Thyroid gland (tissue), 4 donors: Measurements from ENCODE around the gene RPRD1B. TPM values are rescaled to one million over a fixed set of nuclear protein-coding genes. Genes with fewer than 3 reads are reported as not detected.

Experiments used
- DNase-seq, 2 donors: peaks; one replicate each; pipeline ENCODE4 v3.0.0-alpha.2; 2019
- H3K27ac ChIP-seq, 3 donors: fragments of 200-600 bp; sonication (generic); 1 replicate in 2 of 3; 2 replicates in 1 of 3; pipeline ENCODE4 v1.5.1; 2016 to 2019; ENCODE audit warnings: mild to moderate bottlenecking in 1 of 3, moderate library complexity in 1 of 3
- H3K27me3 ChIP-seq: fragments of 200-600 bp; sonication (generic); one replicate; pipeline ENCODE4 v1.5.1; 2019
- H3K36me3 ChIP-seq, 2 donors: fragments of 200-600 bp; sonication (generic); one replicate each; pipeline ENCODE4 v1.5.1; 2016 to 2019
- H3K4me1 ChIP-seq, 2 donors: fragments of 200-600 bp; sonication (generic); one replicate each; pipeline ENCODE4 v1.5.1; 2017 to 2019
- H3K4me3 ChIP-seq, 3 donors: fragments of 200-600 bp; sonication (generic); replicated peaks in 1 of 3; 1 replicate in 2 of 3; 2 replicates in 1 of 3; pipeline ENCODE4 v1.5.1; 2016; ENCODE audit warnings: mild to moderate bottlenecking in 1 of 3
- H3K9me3 ChIP-seq: fragments of 200-600 bp; sonication (generic); one replicate; pipeline ENCODE4 v1.5.1; 2017
- CTCF ChIP-seq, 6 experiments: fragments of 200-600 bp in 3 of 6; fragments of 450-650 bp in 3 of 6; sonication (generic) in 3 of 6; IDR thresholded peaks; one replicate each; pipeline ENCODE4 v1.5.1; 2016 to 2019; ENCODE audit warnings: antibody characterized with exemption in 6 of 6, mild to moderate bottlenecking in 2 of 6, inconsistent platforms in 1 of 6, moderate library complexity in 1 of 6
- POLR2A ChIP-seq, 2 donors: fragments of 450-650 bp; IDR thresholded peaks; one replicate each; pipeline ENCODE4 v1.6.1; 2017; ENCODE audit warnings: antibody characterized with exemption in 2 of 2, mild to moderate bottlenecking in 2 of 2, moderate library complexity in 1 of 2
- WGBS, 2 donors: methylation state at CpG; one replicate each; pipeline ENCODE4 v1.1.5; 2017; 5-methylcytosine and 5-hydroxymethylcytosine counted together
- intact Hi-C: fragments of 100-400 bp; cut with DNase I; formaldehyde crosslinking; loops from one replicate; pipeline ENCODE4 v1.15.1; 2023
- total RNA-seq, 4 donors: library from RNA; depleted of rRNA; stranded (reverse); fragments of >200 nt; gene quantifications; one replicate each; pipeline ENCODE4 v1.2.3, GENCODE V29; 2016

Gene RPRD1B
- total RNA-seq, 4 donors from 2014 or later: 24.2 to 58.9 (median 27.0) TPM

GRCh38 chr20:37995856-37996605 lies 37.5 kb upstream of the RPRD1B start:
- WGBS, 2 donors: 34 to 38% methylated on average over 6 to 9 of the region's 9 CpGs
- H3K27me3 ChIP-seq: no peaks in the 10 kb centered on the region
- H3K4me1 ChIP-seq: peaks cover 35 to 52% of the 10 kb centered on the region in 2 donors
- no peak for TF ChIP-seq CTCF (IDR thresholded peaks at IDR 0.05)
- peak in 1 of 2 donors; percentile 29 for TF ChIP-seq POLR2A (IDR thresholded peaks at IDR 0.05)
- H3K36me3 ChIP-seq: peaks cover 12 to 18% of the 10 kb centered on the region in 2 donors
- peak overlapping the region; percentile 84 to 95 (median 90) for H3K27ac ChIP-seq
- H3K9me3 ChIP-seq: no peaks in the 10 kb centered on the region
- intact Hi-C loops: no loop called here
- peak; percentile 68 to 73 for DNase-seq
- no peak overlapping the region for H3K4me3 ChIP-seq

- Histone ChIP-seq H3K27ac (peak overlapping the region in 2 of 3 donors; percentile 66 to 90), H3K36me3 (peaks cover 18 to 21% of the 10 kb centered on the region in 2 donors), H3K4me3 (no peak overlapping the region), H3K9me3 (no peaks in the 10 kb centered on the region), H3K4me1 (peaks cover 32 to 39% of the 10 kb centered on the region in 2 donors), H3K27me3 (no peaks in the 10 kb centered on the region)
- TF ChIP-seq CTCF (IDR thresholded peaks at IDR 0.05): no peak
- TF ChIP-seq POLR2A (IDR thresholded peaks at IDR 0.05): no peak
- 91 to 98% methylated on average over 3 of the region's 3 CpGs for WGBS, 2 donors
- DNase-seq: no peak
- intact Hi-C loops: no loop called here
These were observed 36.0 kb upstream of the RPRD1B start for GRCh38 chr20:37997516-37997915.

GRCh38 chr20:37999526-38000263 lies 33.9 kb upstream of the RPRD1B start:
- peaks cover 18 to 20% of the 10 kb centered on the region in 2 donors for H3K4me1 ChIP-seq
- H3K4me3 ChIP-seq: no peak overlapping the region
- TF ChIP-seq POLR2A (IDR thresholded peaks at IDR 0.05) (no peak), CTCF (IDR thresholded peaks at IDR 0.05) (no peak)
- peaks cover 18 to 22% of the 10 kb centered on the region in 2 donors for H3K36me3 ChIP-seq
- no peaks in the 10 kb centered on the region for H3K27me3 ChIP-seq
- no peaks in the 10 kb centered on the region for H3K9me3 ChIP-seq
- intact Hi-C loops: no loop called here
- no peak for DNase-seq
- WGBS, 2 donors: 92 to 93% methylated on average over 15 of the region's 15 CpGs
- H3K27ac ChIP-seq: no peak overlapping the region

- Histone ChIP-seq H3K27me3 (no peaks in the 10 kb centered on the region), H3K4me3 (no peak overlapping the region), H3K4me1 (peaks cover 12 to 14% of the 10 kb centered on the region in 2 donors), H3K9me3 (no peaks in the 10 kb centered on the region), H3K27ac (no peak overlapping the region), H3K36me3 (peaks cover 18 to 22% of the 10 kb centered on the region in 2 donors)
- 96 to 98% methylated on average over 13 of the region's 13 CpGs for WGBS, 2 donors
- DNase-seq: no peak
- TF ChIP-seq CTCF (IDR thresholded peaks at IDR 0.05) (no peak), POLR2A (IDR thresholded peaks at IDR 0.05) (no peak)
- intact Hi-C loops: no loop called here
These were observed 33.3 kb upstream of the RPRD1B start for GRCh38 chr20:38000293-38000692.
